HG03565 (cell line): ENCODE measurements around the gene SPINK4.
A peak's percentile ranks its signal among the peaks of the same experiment; 100 is the strongest.

Source experiments
- ATAC-seq: cut with Tn5 transposase; IDR thresholded peaks from one replicate; pipeline ENCODE4 v1.9.1; 2021; ENCODE audit warnings: mild to moderate bottlenecking, moderate library complexity; ENCODE audit not compliant: unreplicated experiment

Gene SPINK4

GRCh38 chr9:33290247-33291030 is 50.5 kb downstream of the SPINK4 start, which contains the start of gene NFX1:
Gene NFX1, plus strand, starts transcription at chr9:33290516. Its CDS starts 57 bp downstream, at chr9:33290573.
- peak; percentile 87 for ATAC-seq

GRCh38 chr9:33291031-33291397 is 51.0 kb downstream of the SPINK4 start:
- no peak for ATAC-seq

GRCh38 chr9:33291901-33292300 is 51.9 kb downstream of the SPINK4 start:
- ATAC-seq = no peak

GRCh38 chr9:33293782-33294181 is 53.8 kb downstream of the SPINK4 start:
- ATAC-seq = no peak

- no peak for ATAC-seq
Measured at GRCh38 chr9:33294670-33295432, 54.9 kb downstream of the SPINK4 start.

- peak; percentile 29 for ATAC-seq
Measured at GRCh38 chr9:33295571-33295970, 55.6 kb downstream of the SPINK4 start.

GRCh38 chr9:33297432-33297831 is 57.5 kb downstream of the SPINK4 start:
- peak; percentile 92 for ATAC-seq
